A549 (cell line): ENCODE measurements around the gene SRP9. TPM values are rescaled to one million over a fixed set of nuclear protein-coding genes. Genes with fewer than 3 reads are reported as not detected.

Experiments
- ATAC-seq, 2 experiments: fragments of 200-7000 bp in 1 of 2; fragments of >200 bp in 1 of 2; cut with Nextera tagmentation in 1 of 2; cut with Tn5 transposase in 1 of 2; 3 replicates each; pipeline versions ENCODE4 v1.8.0 to v1.9.1; 2018 to 2020; ENCODE audit warnings: mild to moderate bottlenecking in 1 of 2, moderate library complexity in 1 of 2
- CTCF ChIA-PET: fragments of 300-600 bp; sonication (Branson Sonifier 250); formaldehyde crosslinking; extraction: SDS; loops from one replicate; lab custom pipeline; 2021; ENCODE audit warnings: antibody characterized with exemption, inconsistent platforms; lab: Yijun Ruan, JAX
- POLR2A ChIA-PET: fragments of 350-600 bp; formaldehyde crosslinking; extraction: SDS; loops from one replicate; lab custom pipeline; 2021; ENCODE audit warnings: antibody characterized with exemption, inconsistent platforms; lab: Yijun Ruan, JAX
- DNase-seq, 2 experiments: peaks; one replicate each; pipeline versions ENCODE4 v3.0.0 to v3.0.0-alpha.2; 2011 to 2016; ENCODE audit warnings: low read depth in 1 of 2, low spot score in 1 of 2
- FAIRE-seq: peaks from 2 replicates; lab custom pipeline; 2011; peaks lifted over from hg19 to GRCh38; lab: Jason Lieb, UNC
- H3K27ac ChIP-seq, 2 experiments: fragments of >200 bp; sonication (Bioruptor Twin); formaldehyde crosslinking; 3 replicates each; pipeline ENCODE4 v1.5.1; 2016 to 2017
- H3K4me1 ChIP-seq: fragments of >200 bp; sonication (Bioruptor Twin); formaldehyde crosslinking; 3 replicates; pipeline ENCODE4 v1.6.1; 2016
- H3K4me2 ChIP-seq: fragments of >200 bp; sonication (Bioruptor Twin); formaldehyde crosslinking; 3 replicates; pipeline ENCODE4 v1.6.1; 2016
- H3K4me3 ChIP-seq: fragments of >200 bp; sonication (Bioruptor Twin); formaldehyde crosslinking; 3 replicates; pipeline ENCODE4 v1.5.1; 2016
- H3K9me3 ChIP-seq: fragments of >200 bp; sonication (Bioruptor Twin); formaldehyde crosslinking; 3 replicates; pipeline ENCODE4 v1.6.1; 2016
- CBX2 ChIP-seq: fragments of 200-600 bp; sonication (generic); IDR thresholded peaks from 2 replicates; pipeline ENCODE4 v1.6.1; 2016; ENCODE audit warnings: low read depth, mild to moderate bottlenecking, borderline replicate concordance
- FOSB ChIP-seq: fragments of 250-450 bp; sonication (Bioruptor Pico); IDR thresholded peaks from 2 replicates; pipeline ENCODE4 v1.5.0; 2020; ENCODE audit warnings: mild to moderate bottlenecking, moderate library complexity
- HDAC2 ChIP-seq: fragments of 200-600 bp; sonication (generic); IDR thresholded peaks from 2 replicates; pipeline ENCODE4 v1.6.1; 2016
- HOXA7 ChIP-seq: fragments of 250-450 bp; sonication (Bioruptor Pico); IDR thresholded peaks from 2 replicates; pipeline ENCODE4 v1.5.0; 2020; ENCODE audit warnings: mild to moderate bottlenecking, moderate library complexity
- JUNB ChIP-seq: fragments of >200 bp; sonication (Bioruptor Twin); formaldehyde crosslinking; IDR thresholded peaks from 2 replicates; pipeline ENCODE4 v1.6.1; 2016
- MAZ ChIP-seq: fragments of 150-350 bp; IDR thresholded peaks from 2 replicates; pipeline ENCODE4 v1.6.1; 2014; ENCODE audit warnings: antibody characterized with exemption, low read depth, low read length, borderline replicate concordance
- NR3C1 ChIP-seq: fragments of >200 bp; sonication (Bioruptor Twin); formaldehyde crosslinking; IDR thresholded peaks from 3 replicates; pipeline ENCODE4 v1.6.1; 2017
- RAD21 ChIP-seq, 2 experiments: fragments of >200 bp in 1 of 2; sonication (Bioruptor Twin) in 1 of 2; formaldehyde crosslinking in 1 of 2; IDR thresholded peaks in 1 of 2; conservative IDR thresholded peaks in 1 of 2; 2 replicates in 1 of 2; 3 replicates in 1 of 2; pipeline ENCODE4 v1.6.1; 2012 to 2018; ENCODE audit warnings: inconsistent platforms in 1 of 2
- ZNF302 ChIP-seq: fragments of 250-450 bp; sonication (Bioruptor Pico); IDR thresholded peaks from 2 replicates; pipeline ENCODE4 v1.9.0; 2021; ENCODE audit warnings: inconsistent platforms, mild to moderate bottlenecking, moderate library complexity
- ZSCAN20 ChIP-seq: fragments of 250-450 bp; sonication (Bioruptor Pico); IDR thresholded peaks from 2 replicates; pipeline ENCODE4 v1.8.0; 2022; ENCODE audit warnings: mild to moderate bottlenecking, moderate library complexity
- polyA plus RNA-seq, 4 experiments: library from polyadenylated mRNA; depleted of rRNA in 3 of 4; stranded (reverse); fragments of >200 nt; fragmentation: RNase III in 1 of 4; extraction: RNeasy Plus Mini Kit Qiagen cat#74134 plus additional on column Dnase treatment in 1 of 4; gene quantifications; 2 replicates in 3 of 4; 3 replicates in 1 of 4; pipeline ENCODE4 v1.2.3, GENCODE V29; 2011 to 2017
- TF ChIP-seq, protein P1 (sequence below): IDR thresholded peaks from 2 replicates; pipeline ENCODE4 v1.6.1; 2012
- TF ChIP-seq, protein P2 (sequence below): fragments of 250-450 bp; sonication (Bioruptor Pico); IDR thresholded peaks from 2 replicates; pipeline ENCODE4 v1.5.0; 2021; ENCODE audit warnings: mild to moderate bottlenecking, moderate library complexity, borderline replicate concordance
- TF ChIP-seq, protein P3 (sequence below): fragments of >200 bp; sonication (Bioruptor Twin); formaldehyde crosslinking; IDR thresholded peaks from 3 replicates; pipeline ENCODE4 v1.5.1; 2016
- TF ChIP-seq, protein P4 (sequence below): fragments of 450-650 bp; IDR thresholded peaks from 2 replicates; pipeline ENCODE4 v1.6.1; 2014; ENCODE audit warnings: antibody characterized with exemption
- TF ChIP-seq, protein P5 (sequence below): fragments of 200-600 bp; sonication (generic); IDR thresholded peaks from 2 replicates; pipeline ENCODE4 v1.6.1; 2016; ENCODE audit warnings: antibody characterized with exemption, mild to moderate bottlenecking, moderate library complexity
- TF ChIP-seq, protein P6 (sequence below): fragments of 250-450 bp; sonication (Bioruptor Pico); IDR thresholded peaks from 2 replicates; pipeline ENCODE4 v1.5.0; 2020; ENCODE audit warnings: low read depth, mild to moderate bottlenecking, moderate library complexity

The SRP9 gene
- polyA plus RNA-seq, 2 of the 4 experiments (the other 2 are of a cell fraction), result 352 to 629 TPM

DNA sequence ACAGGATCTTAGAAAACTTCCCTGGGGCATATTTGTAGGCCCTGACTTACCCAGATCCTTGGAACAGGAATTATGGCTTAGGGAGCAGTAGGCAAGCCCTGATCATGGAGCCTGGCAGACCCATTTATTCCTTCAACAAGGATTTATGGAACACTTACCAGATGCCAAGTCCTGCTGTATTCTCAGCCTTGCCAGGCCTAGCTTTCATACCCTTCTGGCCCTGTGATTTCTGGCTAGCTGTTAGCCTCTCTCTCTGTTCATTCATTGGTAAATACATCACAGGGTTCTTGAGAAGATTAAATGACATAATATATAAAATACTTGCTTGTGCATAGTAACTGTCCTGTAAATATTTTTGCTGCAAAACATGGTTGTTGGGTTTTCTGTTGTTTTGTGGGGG, 32.4 kb upstream of the SRP9 start:
- FAIRE-seq, result no peak
- peaks cover 28% of the 10 kb centered on the region for H3K4me1 ChIP-seq
- H3K27ac ChIP-seq, result peak overlapping the region; percentile 90 to 92
- no peak for DNase-seq
- ChIA-PET CTCF (interaction anchor here (0.6 to 2.5 kb wide), 5 partner anchors 9 to 89 kb away, joined by 3 to 15 read pairs (median 4); partner anchors contain the start of gene SRP9), POLR2A (interaction anchor here (0.6 to 1.5 kb wide), 3 partner anchors 10 to 92 kb away, joined by 3 to 9 read pairs (median 4); partner anchors contain the start of gene ENAH)
- no peaks in the 10 kb centered on the region for H3K9me3 ChIP-seq
- no peak overlapping the region for H3K4me3 ChIP-seq
- no peak for ATAC-seq
- no peak overlapping the region; the same call in 2 of the 3 replicates for H3K4me2 ChIP-seq
- TF ChIP-seq RAD21 (conservative IDR thresholded peaks at IDR 0.05 in 1 of 2, IDR thresholded peaks at IDR 0.05 in 1 of 2) (no peak), HOXA7 (CRISPR knock-in tag) (no peak), CBX2 (no peak), NR3C1 (no peak), HDAC2 (no peak), ZNF302 (CRISPR knock-in tag) (no peak), MAZ (no peak), FOSB (CRISPR knock-in tag) (no peak), JUNB (no peak), ZSCAN20 (CRISPR knock-in tag) (no peak)
- TF ChIP-seq, protein P1, sequence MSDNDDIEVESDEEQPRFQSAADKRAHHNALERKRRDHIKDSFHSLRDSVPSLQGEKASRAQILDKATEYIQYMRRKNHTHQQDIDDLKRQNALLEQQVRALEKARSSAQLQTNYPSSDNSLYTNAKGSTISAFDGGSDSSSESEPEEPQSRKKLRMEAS, result no peak
- TF ChIP-seq, protein P2, sequence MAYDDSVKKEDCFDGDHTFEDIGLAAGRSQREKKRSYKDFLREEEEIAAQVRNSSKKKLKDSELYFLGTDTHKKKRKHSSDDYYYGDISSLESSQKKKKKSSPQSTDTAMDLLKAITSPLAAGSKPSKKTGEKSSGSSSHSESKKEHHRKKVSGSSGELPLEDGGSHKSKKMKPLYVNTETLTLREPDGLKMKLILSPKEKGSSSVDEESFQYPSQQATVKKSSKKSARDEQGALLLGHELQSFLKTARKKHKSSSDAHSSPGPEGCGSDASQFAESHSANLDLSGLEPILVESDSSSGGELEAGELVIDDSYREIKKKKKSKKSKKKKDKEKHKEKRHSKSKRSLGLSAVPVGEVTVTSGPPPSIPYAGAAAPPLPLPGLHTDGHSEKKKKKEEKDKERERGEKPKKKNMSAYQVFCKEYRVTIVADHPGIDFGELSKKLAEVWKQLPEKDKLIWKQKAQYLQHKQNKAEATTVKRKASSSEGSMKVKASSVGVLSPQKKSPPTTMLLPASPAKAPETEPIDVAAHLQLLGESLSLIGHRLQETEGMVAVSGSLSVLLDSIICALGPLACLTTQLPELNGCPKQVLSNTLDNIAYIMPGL (CRISPR knock-in tag), result no peak
- TF ChIP-seq, protein P3, sequence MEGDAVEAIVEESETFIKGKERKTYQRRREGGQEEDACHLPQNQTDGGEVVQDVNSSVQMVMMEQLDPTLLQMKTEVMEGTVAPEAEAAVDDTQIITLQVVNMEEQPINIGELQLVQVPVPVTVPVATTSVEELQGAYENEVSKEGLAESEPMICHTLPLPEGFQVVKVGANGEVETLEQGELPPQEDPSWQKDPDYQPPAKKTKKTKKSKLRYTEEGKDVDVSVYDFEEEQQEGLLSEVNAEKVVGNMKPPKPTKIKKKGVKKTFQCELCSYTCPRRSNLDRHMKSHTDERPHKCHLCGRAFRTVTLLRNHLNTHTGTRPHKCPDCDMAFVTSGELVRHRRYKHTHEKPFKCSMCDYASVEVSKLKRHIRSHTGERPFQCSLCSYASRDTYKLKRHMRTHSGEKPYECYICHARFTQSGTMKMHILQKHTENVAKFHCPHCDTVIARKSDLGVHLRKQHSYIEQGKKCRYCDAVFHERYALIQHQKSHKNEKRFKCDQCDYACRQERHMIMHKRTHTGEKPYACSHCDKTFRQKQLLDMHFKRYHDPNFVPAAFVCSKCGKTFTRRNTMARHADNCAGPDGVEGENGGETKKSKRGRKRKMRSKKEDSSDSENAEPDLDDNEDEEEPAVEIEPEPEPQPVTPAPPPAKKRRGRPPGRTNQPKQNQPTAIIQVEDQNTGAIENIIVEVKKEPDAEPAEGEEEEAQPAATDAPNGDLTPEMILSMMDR, result no peak
- TF ChIP-seq, protein P4, sequence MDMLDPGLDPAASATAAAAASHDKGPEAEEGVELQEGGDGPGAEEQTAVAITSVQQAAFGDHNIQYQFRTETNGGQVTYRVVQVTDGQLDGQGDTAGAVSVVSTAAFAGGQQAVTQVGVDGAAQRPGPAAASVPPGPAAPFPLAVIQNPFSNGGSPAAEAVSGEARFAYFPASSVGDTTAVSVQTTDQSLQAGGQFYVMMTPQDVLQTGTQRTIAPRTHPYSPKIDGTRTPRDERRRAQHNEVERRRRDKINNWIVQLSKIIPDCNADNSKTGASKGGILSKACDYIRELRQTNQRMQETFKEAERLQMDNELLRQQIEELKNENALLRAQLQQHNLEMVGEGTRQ, result no peak
- TF ChIP-seq, protein P5, sequence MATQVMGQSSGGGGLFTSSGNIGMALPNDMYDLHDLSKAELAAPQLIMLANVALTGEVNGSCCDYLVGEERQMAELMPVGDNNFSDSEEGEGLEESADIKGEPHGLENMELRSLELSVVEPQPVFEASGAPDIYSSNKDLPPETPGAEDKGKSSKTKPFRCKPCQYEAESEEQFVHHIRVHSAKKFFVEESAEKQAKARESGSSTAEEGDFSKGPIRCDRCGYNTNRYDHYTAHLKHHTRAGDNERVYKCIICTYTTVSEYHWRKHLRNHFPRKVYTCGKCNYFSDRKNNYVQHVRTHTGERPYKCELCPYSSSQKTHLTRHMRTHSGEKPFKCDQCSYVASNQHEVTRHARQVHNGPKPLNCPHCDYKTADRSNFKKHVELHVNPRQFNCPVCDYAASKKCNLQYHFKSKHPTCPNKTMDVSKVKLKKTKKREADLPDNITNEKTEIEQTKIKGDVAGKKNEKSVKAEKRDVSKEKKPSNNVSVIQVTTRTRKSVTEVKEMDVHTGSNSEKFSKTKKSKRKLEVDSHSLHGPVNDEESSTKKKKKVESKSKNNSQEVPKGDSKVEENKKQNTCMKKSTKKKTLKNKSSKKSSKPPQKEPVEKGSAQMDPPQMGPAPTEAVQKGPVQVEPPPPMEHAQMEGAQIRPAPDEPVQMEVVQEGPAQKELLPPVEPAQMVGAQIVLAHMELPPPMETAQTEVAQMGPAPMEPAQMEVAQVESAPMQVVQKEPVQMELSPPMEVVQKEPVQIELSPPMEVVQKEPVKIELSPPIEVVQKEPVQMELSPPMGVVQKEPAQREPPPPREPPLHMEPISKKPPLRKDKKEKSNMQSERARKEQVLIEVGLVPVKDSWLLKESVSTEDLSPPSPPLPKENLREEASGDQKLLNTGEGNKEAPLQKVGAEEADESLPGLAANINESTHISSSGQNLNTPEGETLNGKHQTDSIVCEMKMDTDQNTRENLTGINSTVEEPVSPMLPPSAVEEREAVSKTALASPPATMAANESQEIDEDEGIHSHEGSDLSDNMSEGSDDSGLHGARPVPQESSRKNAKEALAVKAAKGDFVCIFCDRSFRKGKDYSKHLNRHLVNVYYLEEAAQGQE, result no peak
- TF ChIP-seq, protein P6, sequence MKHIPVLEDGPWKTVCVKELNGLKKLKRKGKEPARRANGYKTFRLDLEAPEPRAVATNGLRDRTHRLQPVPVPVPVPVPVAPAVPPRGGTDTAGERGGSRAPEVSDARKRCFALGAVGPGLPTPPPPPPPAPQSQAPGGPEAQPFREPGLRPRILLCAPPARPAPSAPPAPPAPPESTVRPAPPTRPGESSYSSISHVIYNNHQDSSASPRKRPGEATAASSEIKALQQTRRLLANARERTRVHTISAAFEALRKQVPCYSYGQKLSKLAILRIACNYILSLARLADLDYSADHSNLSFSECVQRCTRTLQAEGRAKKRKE (CRISPR knock-in tag), result no peak
